CD4-positive, alpha-beta T cell treated with Interferon alpha-2 for 1 hour (primary cell): ENCODE data around the gene EGFLAM.

Experiments
- DNase-seq, 2 donors: peaks; one replicate each; pipeline ENCODE4 v3.0.0-alpha.2; 2020 to 2022

EGFLAM gene

GRCh38 chr5:38452201-38452600, 193.8 kb downstream of the EGFLAM start:
- DNase-seq: no peak

GRCh38 chr5:38453506-38453905, 195.1 kb downstream of the EGFLAM start:
- peak; percentile 55 to 77 for DNase-seq

GRCh38 chr5:38453921-38454320, 195.6 kb downstream of the EGFLAM start:
- no peak for DNase-seq

- no peak for DNase-seq
Measured at GRCh38 chr5:38455796-38456330, 197.5 kb downstream of the EGFLAM start.

DNA sequence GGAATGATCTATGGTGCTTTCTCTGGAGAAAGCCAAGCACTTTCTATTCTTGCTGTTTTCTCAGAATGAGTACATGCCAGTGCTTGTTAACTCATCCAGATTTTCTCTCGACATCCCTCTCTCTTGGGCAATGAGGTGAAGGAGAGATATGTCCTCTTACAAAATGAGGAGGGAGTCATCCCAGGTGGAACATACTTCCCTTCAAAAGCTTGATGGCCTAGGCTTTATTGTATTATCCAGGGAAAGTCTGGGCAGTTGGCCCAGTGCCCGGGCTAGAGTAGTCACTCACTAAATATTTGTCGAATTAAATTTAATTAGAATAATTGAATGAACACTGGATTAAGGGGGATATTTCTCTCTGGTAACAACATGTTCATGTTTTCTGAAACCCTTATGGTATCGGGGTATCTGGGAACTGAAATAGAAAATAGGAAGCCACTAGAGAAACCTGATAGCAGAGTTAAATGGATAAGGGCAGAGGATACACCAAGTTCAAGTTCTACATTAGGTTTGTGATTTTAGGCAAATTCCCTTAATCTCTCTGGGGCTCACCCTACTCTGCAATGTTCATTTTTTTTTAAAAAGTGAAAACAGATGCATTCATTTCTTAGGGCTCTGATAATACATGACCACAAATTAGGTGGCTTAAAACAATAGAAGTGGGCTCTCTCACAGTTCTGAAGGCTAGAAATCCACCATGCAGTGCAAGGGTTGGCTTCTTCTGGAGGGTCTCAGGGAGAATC, 198.5 kb downstream of the EGFLAM start:
- no peak for DNase-seq

- no peak for DNase-seq
Measured at GRCh38 chr5:38458174-38458573, 199.8 kb downstream of the EGFLAM start.

- DNase-seq: no peak
Measured at GRCh38 chr5:38462976-38463633, 204.7 kb downstream of the EGFLAM start.

DNA sequence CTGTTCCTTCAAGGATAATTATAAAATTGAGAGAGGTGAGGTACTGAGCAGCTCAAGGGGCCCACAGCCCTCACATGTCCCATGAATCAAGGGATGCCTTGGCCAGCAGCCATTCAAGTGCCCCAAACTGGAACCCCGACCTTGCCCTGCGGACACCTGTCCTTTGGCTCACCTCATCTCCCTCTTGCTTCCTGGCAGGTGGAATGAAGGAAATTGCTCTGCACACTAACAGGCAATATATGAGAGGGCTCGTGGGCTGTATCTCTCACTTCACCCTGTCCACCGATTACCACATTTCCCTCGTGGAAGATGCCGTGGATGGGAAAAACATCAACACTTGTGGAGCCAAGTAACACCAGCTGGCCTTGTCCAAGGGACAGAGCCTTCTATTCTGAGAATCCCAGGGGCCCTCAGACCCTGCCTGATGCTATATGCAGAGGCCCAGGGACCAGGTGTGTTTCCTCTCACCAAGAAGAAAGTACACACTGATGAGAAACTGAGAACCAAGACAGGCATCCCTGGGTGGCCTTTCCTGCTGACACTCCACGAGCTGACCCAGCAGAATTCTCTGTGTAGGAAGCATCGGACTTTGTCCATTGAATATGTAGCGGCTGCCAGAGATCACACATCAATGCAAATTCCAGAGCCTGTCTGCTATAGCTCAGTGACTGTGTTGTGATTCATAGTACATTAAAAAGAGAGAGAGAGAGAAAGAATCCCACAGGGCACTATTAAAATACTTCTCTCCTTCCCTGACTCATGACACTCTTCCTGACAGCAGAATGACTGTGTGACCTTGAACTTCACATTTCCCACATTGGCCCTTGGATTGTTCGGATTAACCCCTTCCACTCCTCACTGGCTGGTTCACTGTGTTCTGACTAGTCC, 205.5 kb downstream of the EGFLAM start:
- no peak for DNase-seq

- DNase-seq: no peak
Measured at GRCh38 chr5:38465061-38465460, 206.7 kb downstream of the EGFLAM start.

DNA sequence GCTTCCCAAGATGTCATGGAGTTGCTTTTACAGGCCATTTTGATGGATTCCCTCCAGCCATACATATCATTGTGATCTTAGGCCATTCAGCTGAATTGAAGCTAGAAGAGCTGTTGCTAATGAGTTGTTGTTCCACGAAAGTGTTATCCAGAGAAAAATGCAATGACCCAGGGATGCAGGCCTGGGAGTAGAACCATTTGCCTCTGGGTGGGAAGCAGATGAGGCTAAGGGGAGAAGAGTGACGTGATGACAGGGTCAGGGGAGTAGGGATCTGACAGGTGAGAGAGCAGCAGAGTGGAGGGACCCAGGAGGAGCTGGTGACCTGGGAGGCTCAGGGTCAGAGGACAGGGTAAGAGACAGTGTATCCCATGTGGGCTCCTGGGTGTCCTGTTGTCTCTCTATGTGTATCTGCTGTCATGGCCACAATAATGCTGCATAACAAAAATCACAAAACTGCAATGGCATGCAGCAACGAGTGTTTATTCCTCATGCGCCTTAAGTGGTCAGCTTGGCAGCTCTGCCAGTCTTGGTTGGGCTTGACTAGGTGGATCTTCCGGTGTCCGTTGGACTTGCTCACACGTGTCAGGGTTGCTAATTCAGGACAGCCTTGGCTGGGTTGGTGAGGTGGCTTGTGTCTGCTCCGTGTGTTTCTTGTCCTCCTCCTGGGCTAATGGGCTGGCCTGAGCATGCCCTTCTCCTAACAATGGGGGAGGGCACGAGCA, 207.5 kb downstream of the EGFLAM start:
- DNase-seq: no peak

- no peak for DNase-seq
Measured at GRCh38 chr5:38466424-38467189, 208.2 kb downstream of the EGFLAM start.

- no peak for DNase-seq
Measured at GRCh38 chr5:38467353-38468040, 209.1 kb downstream of the EGFLAM start.

DNA sequence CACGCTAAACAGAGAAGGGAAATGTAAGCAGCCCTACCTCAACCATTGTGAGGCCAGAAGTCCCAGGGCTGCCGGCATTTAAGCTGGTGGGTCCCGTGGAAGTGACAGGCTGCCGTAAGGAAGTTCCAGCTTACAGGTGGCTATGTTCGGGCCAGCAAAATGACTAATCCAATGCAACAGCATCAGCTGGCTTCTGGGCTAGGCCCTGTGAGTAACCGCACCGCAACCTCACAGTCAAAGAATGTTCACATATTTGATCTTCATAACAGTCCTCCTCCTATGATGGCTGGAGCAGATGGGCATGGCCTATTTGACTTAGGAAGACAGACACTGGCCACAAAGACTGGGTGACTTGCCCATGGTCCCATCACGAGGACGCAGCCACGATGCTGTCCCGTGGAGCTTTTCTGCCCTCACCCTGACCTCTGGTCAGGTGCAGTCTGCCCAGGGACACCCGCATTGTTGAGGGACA, 209.9 kb downstream of the EGFLAM start:
- no peak for DNase-seq

DNA sequence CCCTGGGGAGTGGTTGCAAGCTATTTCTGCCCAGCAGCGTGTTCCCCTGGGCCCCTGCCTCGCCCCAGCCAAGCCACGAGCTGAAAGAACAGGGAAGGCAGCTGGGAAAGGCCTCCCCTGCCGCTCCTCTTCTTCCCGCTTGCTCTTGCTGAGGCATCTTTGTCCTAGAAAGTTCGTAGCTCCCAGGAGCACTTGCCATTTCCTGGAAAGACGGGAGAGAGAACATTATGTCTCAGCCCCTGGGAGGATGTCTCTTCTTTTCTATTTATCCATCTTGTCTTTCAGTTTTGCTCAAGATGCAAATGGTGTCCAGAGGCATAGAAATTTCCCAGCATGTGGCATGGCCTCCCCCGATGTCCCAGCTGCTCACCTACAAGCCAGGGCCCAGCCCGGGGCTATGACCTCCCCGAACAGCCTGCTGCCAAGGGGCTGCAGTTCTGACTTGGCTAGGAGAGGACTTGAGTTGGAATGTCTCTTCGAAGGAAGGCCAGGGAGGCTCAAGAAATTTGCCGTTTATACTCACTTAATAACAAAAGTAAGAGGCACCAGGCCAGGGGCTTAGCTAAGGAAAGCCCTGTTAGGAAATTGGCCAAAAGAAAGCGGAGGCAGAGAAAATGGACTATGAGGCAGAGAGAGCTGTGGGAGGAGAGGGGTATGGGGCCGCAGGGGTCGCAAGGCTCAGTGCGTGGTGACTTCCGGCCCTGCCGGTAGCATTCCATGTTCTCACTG, 210.8 kb downstream of the EGFLAM start:
- DNase-seq: no peak

GRCh38 chr5:38469707-38470267, 211.4 kb downstream of the EGFLAM start:
- no peak for DNase-seq

DNA sequence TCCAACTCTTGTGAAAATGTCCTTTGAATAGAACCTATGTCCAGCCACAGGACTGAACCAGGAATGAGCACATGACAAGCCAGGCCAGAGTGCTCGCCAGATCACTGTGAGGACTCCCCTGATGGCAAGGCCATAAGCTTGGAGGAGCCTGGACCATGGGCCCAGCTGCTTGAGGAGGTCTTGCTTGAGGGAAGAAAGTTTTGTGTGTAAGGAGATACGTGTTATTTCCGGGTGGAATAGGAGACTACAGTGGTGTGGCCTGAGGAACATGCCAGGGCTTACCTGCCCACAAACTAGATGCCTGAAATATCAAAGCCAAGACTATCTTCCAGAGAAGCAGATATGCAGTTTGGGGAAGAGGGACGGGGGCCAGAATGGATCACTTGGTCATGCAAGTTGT, 213.3 kb downstream of the EGFLAM start:
- DNase-seq: no peak

DNA sequence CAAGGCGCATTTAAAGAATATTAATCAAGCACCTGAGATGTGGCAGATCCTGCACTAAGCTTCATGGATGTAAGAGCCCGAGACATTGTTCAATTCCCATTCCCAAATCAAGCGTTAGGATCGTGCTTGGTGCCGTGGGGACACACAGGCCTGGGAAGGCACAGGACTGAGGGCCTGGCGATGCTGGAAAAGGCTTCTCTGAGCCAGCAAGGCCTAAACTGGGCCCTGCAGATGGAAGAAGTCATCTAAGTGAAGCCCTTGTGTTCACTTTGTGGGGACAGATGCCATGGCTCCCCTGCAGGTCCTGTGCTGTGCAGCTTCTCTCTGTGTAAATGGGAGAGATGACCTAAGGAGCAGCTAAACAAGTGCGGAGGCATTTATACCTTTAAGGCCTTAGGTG, 214.2 kb downstream of the EGFLAM start:
- DNase-seq: no peak

DNA sequence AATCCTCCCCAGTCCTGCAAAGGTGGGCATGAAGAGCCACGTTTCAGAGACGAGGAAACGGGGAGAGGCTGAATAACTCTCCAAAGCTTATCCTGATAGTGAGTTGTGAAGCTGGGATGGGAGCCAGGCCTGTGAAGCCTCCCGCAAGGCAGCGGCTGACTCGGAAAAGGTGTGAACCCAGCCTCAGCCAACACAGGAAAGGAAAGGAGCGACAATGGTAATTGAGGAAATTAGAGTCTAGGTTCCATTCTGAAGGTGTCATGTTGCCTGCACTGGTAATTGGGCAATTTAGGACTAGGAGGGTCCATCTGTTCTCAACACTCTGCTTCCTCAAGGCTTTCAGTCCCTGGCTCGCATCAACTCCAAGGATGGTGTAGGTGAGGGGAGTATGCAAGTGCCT, 214.6 kb downstream of the EGFLAM start:
- DNase-seq: no peak

DNA sequence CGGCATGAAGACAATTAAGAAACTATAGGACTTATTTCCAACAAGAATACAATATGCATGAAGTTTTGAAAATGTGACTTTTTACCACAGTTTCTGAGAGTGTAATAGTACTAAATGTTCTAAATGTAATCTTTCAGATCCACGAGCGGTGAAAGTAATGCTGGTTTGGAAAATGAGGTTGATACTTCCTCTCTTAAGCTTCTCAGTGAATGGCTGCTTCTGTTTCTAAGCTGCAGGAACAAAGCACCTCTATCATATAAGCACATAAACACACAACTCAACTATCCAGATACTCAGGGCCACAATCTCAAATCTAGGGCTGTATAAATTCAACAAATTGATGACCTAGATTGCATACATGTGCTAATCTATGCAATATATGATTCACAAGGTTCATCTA, 219.8 kb downstream of the EGFLAM start:
- DNase-seq: no peak

- no peak for DNase-seq
Measured at GRCh38 chr5:38478878-38479277, 220.5 kb downstream of the EGFLAM start.
